AG09319 (cell line): ENCODE data around the gene LYPD1.

Experiments
- DNase-seq: peaks from one replicate; pipeline ENCODE4 v3.0.0-alpha.2; 2010; ENCODE audit warnings: low read depth; ENCODE audit errors: extremely low read depth
- TF ChIP-seq, protein P1 (sequence below): IDR thresholded peaks from 2 replicates; pipeline ENCODE4 v1.5.1; 2011; ENCODE audit warnings: low read depth, mild to moderate bottlenecking, inconsistent platforms, low read length, moderate library complexity

Gene LYPD1

DNA sequence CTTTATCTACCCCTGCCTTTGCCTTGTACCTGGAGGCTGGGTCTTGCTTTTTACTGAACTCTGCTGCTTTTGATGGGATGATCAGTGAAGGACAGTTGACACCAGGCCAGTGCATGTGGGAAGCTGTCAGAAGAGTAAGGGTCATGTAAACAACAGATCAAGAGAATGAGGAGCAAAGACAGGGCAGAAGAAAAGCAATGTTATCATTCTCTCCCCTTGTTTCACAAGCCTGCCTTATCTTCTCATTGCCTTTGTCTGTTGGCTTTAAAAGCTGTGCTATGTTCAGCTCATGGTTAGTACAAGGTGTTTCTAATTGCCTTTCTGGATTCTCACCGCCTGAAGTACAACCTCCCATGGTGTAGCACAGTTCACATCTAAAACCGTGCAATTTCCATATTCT, 27.6 kb downstream of the LYPD1 start:
- no peak for DNase-seq
- TF ChIP-seq, protein P1, sequence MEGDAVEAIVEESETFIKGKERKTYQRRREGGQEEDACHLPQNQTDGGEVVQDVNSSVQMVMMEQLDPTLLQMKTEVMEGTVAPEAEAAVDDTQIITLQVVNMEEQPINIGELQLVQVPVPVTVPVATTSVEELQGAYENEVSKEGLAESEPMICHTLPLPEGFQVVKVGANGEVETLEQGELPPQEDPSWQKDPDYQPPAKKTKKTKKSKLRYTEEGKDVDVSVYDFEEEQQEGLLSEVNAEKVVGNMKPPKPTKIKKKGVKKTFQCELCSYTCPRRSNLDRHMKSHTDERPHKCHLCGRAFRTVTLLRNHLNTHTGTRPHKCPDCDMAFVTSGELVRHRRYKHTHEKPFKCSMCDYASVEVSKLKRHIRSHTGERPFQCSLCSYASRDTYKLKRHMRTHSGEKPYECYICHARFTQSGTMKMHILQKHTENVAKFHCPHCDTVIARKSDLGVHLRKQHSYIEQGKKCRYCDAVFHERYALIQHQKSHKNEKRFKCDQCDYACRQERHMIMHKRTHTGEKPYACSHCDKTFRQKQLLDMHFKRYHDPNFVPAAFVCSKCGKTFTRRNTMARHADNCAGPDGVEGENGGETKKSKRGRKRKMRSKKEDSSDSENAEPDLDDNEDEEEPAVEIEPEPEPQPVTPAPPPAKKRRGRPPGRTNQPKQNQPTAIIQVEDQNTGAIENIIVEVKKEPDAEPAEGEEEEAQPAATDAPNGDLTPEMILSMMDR: no peak

DNA sequence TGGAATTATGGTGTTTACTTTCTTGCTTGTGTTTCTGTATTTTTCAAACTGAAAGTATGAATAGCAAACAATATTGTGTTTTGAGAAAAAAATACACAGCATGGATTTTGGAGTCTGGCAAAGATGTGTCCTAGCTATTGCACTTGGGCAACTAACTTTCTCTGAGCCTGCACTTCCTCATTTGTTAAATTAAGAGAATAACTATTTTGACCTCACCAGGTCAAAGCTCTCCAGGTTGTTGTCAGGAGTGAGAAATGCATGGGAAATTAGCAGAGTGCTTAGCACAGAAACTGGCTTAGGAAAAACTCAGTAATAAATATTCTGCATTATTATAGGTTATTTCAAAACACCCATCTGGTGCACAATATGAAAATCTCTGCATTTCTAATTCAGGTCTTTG, 28.2 kb downstream of the LYPD1 start:
- no peak for DNase-seq
- TF ChIP-seq, protein P1: no peak

DNA sequence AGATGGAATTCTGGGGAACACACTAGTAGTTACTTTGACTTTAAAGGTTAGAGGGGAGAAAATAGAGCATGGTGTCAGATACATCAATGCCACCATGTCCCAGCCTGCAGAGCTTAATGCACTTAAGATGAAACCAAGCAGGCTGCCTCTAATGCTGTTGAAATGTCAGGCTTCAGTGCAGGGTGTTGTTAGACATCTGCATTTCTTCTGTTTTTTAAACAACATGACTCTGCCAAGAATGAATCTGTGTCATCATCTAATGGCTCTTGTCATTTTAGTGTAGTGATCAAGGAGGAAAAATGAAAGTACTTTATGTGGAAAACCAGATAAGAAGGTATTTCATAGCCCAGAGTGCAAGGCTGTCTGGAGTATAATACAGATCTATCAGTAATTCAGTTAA, 29.9 kb downstream of the LYPD1 start:
- no peak for DNase-seq
- TF ChIP-seq, protein P1: no peak

DNA sequence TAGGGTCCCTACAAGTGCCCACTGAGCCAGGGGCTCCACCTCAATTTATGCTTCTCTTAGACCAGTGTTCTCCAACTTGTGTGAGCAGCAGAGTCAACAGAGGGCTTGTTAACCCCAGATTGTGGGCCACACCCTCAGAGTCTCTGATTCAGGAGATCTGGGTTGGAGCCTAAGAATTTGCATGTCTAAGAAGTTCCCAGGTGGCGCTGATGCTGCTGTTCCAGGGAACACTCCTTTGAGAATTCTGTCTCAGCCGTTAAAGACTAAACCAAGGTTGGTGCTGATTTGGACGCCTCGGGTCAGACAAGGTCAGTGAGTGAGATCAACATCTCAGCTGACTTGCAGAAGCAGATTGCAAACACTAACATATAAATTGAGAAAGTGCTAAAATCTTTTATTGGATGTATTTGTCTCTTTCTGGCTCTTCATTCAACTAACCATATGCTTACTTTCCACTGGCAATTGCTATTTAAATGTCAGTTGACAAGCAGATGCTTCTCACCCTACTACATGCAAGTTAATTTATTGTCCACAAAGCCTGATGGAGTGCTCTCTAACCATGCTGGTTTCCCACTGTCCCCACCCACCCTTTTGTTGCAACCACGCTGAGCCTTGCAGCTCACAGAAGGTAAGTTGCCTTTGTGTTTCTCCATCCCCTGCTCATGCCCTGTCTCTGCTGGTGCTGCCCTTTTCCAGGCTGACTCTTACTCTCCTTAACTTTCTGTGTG, 31.5 kb downstream of the LYPD1 start:
- TF ChIP-seq, protein P1: no peak
- no peak for DNase-seq

DNA sequence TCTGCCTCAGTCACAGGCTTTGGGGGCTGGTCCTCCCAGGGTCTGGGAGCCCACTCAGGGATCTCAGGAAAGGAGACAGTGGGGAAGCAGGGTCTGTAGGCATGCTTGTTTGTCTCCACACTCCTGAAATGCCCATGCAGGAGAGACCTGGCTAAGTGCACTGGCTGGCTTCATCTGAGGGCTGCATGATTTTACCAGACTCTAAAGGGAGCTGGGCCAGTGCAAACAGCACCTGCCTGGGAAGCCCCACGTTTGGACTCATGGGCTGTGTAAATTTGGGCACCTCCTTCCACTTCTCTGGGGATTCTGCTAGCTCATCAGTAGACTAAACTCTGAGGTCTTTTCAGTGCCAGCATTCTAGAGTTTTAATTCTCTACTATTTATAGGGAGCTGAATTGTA, 33.7 kb downstream of the LYPD1 start:
- TF ChIP-seq, protein P1: no peak
- DNase-seq: no peak

DNA sequence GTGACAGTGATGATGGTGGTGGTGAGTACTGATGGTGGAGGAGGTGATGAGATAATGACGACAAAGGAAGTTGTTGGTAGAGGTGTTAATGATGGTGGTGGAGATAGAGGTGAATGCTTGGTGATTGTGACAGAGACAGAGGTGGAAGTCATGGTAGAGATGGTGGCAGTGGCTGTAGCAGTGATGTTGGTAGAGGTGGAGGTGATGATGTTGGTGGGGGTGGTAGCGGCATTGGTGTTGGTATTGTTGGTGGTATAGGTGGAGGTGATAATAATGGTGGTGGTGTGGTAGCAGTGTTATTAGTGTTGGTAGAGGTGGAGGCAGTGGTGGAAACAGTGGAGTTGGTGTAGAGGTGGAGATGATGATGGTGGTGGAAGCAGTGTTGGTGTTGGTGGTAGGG, 36.4 kb downstream of the LYPD1 start:
- no peak for DNase-seq
- TF ChIP-seq, protein P1: no peak

DNA sequence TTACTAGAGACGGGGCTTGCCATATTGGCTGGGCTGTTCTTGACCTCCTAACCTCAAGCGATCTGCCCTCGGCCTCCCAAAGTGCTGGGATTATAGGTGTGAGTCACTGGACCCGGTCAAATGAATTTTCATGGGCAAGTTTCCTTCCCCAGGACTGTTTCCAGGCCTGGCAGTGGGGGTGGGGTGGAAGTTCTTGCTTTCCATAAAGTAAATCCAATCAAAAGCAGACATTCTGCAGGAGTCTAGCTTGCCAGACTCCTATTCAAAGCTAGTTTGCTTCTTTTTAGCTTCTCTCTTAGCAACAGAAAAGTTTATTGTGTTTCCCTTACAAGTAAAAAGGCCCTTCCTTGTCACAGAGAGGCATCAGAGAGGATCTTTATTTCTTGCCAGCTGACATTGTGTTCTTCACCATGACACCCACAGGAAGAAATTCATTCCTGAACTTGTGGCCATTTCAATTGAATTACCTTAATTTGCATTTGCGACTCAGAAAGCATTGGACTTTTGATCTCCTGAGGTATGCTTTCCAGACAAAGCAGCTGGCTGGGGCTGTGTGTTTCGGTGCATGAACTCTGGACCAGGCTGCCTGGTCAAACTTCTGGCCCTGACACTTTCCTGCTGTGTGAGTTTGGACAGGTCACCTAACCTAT, 37.9 kb downstream of the LYPD1 start:
- TF ChIP-seq, protein P1: no peak
- DNase-seq: peak; percentile 30
